ENCODE measurements around the gene RAB4A.

DNA sequence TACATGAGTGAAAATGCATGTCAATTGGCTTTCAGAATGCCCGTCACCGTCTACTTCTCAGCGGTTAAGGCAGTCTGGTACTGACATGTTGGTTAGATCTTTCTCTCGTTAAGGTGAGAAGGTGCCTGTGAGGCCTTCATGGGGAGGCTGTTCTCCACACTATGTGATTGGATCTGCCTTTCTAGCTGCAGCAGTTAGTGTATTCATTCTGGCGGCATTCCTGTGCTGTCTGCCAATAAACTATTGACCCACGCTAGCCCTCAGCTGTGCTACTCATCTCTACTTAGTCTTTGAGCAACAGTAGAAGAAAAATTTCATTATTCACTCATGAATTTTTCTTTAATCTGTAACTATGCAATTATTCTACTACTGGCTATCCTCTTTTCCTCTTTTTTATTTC, 39.9 kb downstream of the RAB4A start:
- TF ChIP-seq, protein P1, sequence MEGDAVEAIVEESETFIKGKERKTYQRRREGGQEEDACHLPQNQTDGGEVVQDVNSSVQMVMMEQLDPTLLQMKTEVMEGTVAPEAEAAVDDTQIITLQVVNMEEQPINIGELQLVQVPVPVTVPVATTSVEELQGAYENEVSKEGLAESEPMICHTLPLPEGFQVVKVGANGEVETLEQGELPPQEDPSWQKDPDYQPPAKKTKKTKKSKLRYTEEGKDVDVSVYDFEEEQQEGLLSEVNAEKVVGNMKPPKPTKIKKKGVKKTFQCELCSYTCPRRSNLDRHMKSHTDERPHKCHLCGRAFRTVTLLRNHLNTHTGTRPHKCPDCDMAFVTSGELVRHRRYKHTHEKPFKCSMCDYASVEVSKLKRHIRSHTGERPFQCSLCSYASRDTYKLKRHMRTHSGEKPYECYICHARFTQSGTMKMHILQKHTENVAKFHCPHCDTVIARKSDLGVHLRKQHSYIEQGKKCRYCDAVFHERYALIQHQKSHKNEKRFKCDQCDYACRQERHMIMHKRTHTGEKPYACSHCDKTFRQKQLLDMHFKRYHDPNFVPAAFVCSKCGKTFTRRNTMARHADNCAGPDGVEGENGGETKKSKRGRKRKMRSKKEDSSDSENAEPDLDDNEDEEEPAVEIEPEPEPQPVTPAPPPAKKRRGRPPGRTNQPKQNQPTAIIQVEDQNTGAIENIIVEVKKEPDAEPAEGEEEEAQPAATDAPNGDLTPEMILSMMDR (conservative IDR thresholded peaks at IDR 0.05 in 1 of 2, IDR thresholded peaks at IDR 0.05 in 1 of 2; ENCODE audit: low read depth in 1 of 2, low read length in 2 of 2), result no peak
- no peak for TF ChIP-seq EZH2 (IDR thresholded peaks at IDR 0.05; ENCODE audit: low read length, missing control alignments)

All from fibroblast of lung (primary cell).